ENCODE data around the gene PITPNC1.
"Not testable (repeated sequence)": the region's sequence is repeated elsewhere in the genome, so short reads cannot be mapped to it uniquely, and the experiment has no call there.

PITPNC1 gene

GRCh38 chr17:67401598-67402504 is 24.8 kb downstream of the PITPNC1 start:
- TF ChIP-seq CTCF (IDR thresholded peaks at IDR 0.05) = no peak
- no peaks in the 10 kb centered on the region for H3K79me2 ChIP-seq

GRCh38 chr17:67403065-67403464 is 26.0 kb downstream of the PITPNC1 start:
- no peak overlapping the region for H3K4me2 ChIP-seq (ENCODE audit: low read length)
- H2AFZ ChIP-seq = no peak overlapping the region
- no peaks in the 10 kb centered on the region for H3K36me3 ChIP-seq (ENCODE audit: control insufficient read depth, insufficient read depth, low read length)
- no peaks in the 10 kb centered on the region for H3K79me2 ChIP-seq
- no peak overlapping the region for H3K4me3 ChIP-seq (ENCODE audit: low read depth, low read length)
- H3K9me3 ChIP-seq (ENCODE audit: control insufficient read depth, low read length) = no peaks in the 10 kb centered on the region
- no peak overlapping the region for H3K27ac ChIP-seq
- H3K27me3 ChIP-seq (ENCODE audit: control insufficient read depth, insufficient read depth, low read length) = no peaks in the 10 kb centered on the region
- no peak for TF ChIP-seq CTCF (IDR thresholded peaks at IDR 0.05)
- H3K4me1 ChIP-seq = no peaks in the 10 kb centered on the region
- no peak overlapping the region for H3K9ac ChIP-seq

More at GRCh38 chr17:67401598-67402504, 24.8 kb downstream of the PITPNC1 start:
- Histone ChIP-seq H3K4me2 (ENCODE audit: low read length) (no peak overlapping the region), H3K36me3 (ENCODE audit: control insufficient read depth, insufficient read depth, low read length) (no peaks in the 10 kb centered on the region), H3K4me1 (no peaks in the 10 kb centered on the region), H3K9me3 (ENCODE audit: control insufficient read depth, low read length) (no peaks in the 10 kb centered on the region), H3K4me3 (ENCODE audit: low read depth, low read length) (no peak overlapping the region), H3K27ac (no peak overlapping the region), H3K27me3 (ENCODE audit: control insufficient read depth, insufficient read depth, low read length) (no peaks in the 10 kb centered on the region), H2AFZ (no peak overlapping the region), H3K9ac (no peak overlapping the region)

GRCh38 chr17:67403483-67403882 is 26.4 kb downstream of the PITPNC1 start:
- Histone ChIP-seq H3K4me1 (no peaks in the 10 kb centered on the region), H3K4me3 (ENCODE audit: low read depth, low read length) (no peak overlapping the region), H3K79me2 (no peaks in the 10 kb centered on the region), H3K4me2 (ENCODE audit: low read length) (no peak overlapping the region), H3K9ac (no peak overlapping the region), H3K9me3 (ENCODE audit: control insufficient read depth, low read length) (no peaks in the 10 kb centered on the region), H3K36me3 (ENCODE audit: control insufficient read depth, insufficient read depth, low read length) (no peaks in the 10 kb centered on the region), H3K27ac (no peak overlapping the region), H3K27me3 (ENCODE audit: control insufficient read depth, insufficient read depth, low read length) (no peaks in the 10 kb centered on the region), H2AFZ (no peak overlapping the region)
- TF ChIP-seq CTCF (IDR thresholded peaks at IDR 0.05) = no peak

- not testable (repeated sequence) for H3K9ac ChIP-seq; H2AFZ ChIP-seq; H3K27ac ChIP-seq; H3K79me2 ChIP-seq; H3K4me1 ChIP-seq; H3K4me2 ChIP-seq (ENCODE audit: low read length); H3K36me3 ChIP-seq (ENCODE audit: control insufficient read depth, insufficient read depth, low read length); H3K4me3 ChIP-seq (ENCODE audit: low read depth, low read length); H3K9me3 ChIP-seq (ENCODE audit: control insufficient read depth, low read length); H3K27me3 ChIP-seq (ENCODE audit: control insufficient read depth, insufficient read depth, low read length)
These were observed 31.4 kb downstream of the PITPNC1 start for GRCh38 chr17:67408455-67408830.

GRCh38 chr17:67411397-67411796 is 34.3 kb downstream of the PITPNC1 start:
- no peaks in the 10 kb centered on the region for H3K4me1 ChIP-seq
- no peak overlapping the region for H3K4me3 ChIP-seq (ENCODE audit: low read depth, low read length)
- H3K79me2 ChIP-seq = peaks cover 2% of the 10 kb centered on the region
- H3K27me3 ChIP-seq (ENCODE audit: control insufficient read depth, insufficient read depth, low read length) = no peaks in the 10 kb centered on the region
- TF ChIP-seq CTCF (IDR thresholded peaks at IDR 0.05) = no peak
- H3K27ac ChIP-seq = no peak overlapping the region
- no peaks in the 10 kb centered on the region for H3K9me3 ChIP-seq (ENCODE audit: control insufficient read depth, low read length)
- H3K4me2 ChIP-seq (ENCODE audit: low read length) = no peak overlapping the region
- H2AFZ ChIP-seq = no peak overlapping the region
- no peak overlapping the region for H3K9ac ChIP-seq
- H3K36me3 ChIP-seq (ENCODE audit: control insufficient read depth, insufficient read depth, low read length) = no peaks in the 10 kb centered on the region
